Stimulated activated CD4-positive, alpha-beta T cell treated with anti-CD3 and anti-CD28 coated beads, Interleukin-2, amount 100 ng/mL, for 48 hours (primary cell): ENCODE results near the gene GADD45A.

ENCODE experiments used
- DNase-seq, 2 donors: peaks; one replicate each; pipeline ENCODE4 v3.0.0-alpha.2; 2020

GADD45A gene

DNA sequence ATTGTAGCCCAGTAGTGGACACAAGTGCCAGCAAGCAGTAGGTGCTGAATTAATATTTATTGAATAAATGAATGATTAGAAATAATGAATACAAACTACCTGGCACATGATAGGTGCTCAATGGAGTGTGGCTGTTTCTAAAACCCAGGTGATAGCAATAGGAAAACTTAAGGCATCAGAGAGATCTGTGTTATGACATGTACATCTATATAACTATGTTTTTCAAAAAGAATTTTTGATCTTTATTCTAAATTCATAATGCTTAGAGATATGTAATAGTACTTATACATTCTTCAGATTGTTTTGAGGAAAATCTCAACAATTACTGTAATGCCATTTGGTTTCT, 5.0 kb downstream of the GADD45A start:
- no peak for DNase-seq

DNA sequence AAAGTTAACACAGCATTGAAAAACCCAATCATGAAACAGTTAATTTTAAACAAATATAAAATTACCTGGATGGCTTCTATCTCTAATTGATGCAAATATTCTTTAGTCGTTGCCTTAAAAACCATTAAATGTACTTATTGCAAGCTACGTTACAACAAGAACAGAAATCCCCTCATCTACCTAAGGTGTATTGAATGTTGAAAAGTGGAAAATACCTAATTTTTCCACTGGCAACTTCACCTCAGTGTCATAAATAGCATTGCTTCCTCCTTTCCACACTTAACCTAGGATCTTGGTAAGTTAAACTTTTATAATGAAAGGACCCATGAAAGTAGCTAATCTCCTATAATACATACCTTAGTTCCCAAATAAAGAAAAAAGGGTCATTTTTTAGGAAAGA, 5.4 kb downstream of the GADD45A start:
- DNase-seq, result no peak

DNA sequence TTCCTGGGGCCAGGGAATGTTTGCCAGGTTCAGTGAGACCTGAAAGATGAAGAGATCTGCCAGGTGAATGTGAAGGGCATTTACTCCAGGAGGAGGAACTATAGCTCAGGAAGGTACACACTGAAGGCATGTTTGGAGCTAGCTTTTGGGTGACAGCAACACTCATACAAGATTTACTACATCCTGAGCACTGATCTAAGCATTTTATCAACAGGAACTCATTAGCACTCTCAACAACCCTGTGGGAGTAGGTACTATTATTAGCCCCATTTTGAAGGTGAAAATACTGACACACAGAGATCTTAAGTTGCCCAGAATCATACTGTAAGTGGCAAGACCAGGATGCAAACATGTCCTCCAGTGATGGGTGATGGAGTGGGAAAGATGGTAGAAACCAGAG, 6.7 kb downstream of the GADD45A start:
- no peak for DNase-seq

DNA sequence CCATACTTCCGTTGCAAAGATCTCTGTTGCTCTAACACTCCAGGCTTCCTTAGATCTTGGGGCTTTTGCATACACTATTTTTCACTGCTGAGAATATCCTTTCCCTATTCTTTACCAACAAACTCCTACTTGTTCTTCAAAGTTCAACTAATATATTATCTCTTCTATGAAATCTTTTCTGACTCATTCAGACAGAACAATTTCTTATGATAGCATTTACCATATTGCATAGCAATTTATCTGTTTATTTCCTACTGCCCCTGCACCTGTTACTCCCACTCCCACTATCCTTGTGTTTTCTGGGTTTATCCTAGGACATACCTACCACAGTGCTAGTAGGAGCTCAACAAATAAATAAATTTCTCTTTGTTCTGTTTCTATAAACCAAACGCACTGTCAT, 11.0 kb downstream of the GADD45A start:
- DNase-seq, result no peak

DNA sequence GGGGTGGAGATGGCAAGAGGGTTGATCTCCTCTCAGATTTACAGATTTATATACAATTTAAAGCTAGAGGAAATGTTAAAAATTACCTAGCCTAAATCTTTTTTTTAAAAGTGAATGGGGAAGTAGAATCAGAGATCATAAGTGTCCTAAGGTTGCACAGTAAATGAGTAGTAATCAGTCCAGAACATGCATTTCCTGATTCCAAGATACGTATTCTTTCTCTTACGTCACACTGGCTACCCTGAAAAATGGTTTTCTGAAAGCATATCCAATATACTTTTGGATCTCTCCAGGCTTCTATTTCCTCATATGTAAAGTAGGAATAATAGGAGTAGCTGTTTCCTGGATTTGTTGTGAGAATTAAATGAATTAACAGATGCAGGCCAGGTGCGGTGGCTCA, 11.7 kb downstream of the GADD45A start:
- DNase-seq, result no peak

DNA sequence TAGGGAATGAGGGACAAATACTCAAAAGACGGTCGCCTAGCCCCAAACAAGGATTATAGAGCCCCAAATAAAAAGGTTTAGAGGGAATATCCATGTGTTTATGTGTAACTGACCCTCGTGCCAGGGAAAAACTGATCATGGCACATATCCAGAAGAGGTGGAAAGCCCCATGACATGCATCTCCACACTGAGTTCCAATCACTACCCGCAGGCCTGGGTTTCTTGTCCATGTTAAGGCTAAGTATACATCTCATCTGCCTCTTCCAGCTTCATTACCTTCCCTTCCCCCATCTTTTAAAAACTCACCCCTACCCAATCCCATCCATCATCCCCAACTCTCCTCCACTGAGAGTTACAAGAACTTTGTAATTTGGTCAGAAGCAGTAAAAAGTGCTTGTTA, 15.2 kb downstream of the GADD45A start:
- no peak for DNase-seq

DNA sequence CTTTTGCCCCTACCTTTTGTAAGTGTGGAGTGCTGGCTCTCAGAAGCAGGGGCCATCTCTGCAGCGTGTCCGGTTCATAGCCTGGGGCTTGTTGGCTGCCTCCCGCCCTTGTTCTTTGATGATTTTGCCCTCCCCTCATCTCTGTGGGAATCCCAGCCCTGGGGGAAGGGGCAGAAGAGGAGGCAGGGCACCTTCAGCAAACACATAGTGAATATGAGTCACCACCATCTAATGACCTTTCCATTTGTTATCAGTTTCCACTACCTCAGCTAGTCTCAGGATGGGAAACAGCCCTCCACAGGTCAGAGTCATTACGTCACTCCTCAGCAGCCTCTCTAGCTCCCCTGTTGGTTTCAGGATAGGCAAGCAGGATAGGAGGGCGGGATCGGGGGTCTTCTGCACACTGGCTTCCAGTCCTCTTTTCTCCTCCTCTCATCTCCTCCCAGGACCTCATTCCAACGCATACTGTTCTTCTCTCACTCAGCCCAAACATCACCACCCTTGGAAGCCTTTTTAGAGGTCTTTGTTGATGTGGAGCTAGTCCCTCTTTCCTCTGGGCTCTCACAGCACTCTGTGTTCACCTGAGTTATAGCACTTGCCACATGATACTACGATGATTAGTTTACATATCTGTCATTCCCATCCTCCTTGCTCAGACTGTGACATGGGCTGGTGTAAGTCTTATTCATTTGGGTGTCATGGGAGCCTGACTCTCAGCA, 15.8 kb downstream of the GADD45A start:
- DNase-seq, result no peak

DNA sequence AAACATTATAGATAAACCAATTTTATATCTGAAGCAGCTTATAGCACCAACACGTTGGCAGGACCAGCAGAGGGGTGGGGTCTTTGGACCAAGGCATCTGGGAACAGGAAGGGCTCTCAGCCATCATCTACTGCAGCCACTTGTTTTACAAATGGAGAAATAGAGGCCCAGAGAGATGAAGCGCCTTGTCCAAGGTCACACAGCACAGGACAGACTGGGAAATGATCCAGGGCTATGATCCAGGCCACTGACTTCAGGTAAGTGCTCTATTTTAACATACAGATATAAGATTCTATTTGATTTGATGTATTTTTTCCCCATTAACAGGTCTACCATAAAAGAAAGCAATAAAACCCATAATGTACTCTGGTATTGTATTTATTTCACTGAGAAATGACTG, 16.9 kb downstream of the GADD45A start:
- DNase-seq, result no peak

DNA sequence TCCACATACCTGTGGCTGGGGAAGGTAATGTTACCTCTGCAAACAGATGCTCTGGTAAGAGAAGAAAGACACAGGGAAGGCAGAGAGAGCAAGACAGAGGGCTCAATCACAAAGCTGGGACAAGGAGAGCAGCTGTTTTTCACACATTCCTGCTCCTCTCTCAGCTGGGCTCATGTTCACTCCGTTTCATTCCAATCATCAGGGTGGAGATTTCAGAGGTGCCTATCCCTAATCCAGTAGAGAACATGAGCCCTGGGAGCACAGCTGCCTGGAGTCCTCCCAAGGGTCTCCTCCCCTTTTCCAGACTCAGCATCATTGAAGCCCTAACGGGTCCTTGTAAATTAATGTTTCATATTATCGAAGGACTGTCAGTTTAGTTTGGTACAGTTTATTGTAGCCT, 19.4 kb downstream of the GADD45A start:
- DNase-seq, result no peak

DNA sequence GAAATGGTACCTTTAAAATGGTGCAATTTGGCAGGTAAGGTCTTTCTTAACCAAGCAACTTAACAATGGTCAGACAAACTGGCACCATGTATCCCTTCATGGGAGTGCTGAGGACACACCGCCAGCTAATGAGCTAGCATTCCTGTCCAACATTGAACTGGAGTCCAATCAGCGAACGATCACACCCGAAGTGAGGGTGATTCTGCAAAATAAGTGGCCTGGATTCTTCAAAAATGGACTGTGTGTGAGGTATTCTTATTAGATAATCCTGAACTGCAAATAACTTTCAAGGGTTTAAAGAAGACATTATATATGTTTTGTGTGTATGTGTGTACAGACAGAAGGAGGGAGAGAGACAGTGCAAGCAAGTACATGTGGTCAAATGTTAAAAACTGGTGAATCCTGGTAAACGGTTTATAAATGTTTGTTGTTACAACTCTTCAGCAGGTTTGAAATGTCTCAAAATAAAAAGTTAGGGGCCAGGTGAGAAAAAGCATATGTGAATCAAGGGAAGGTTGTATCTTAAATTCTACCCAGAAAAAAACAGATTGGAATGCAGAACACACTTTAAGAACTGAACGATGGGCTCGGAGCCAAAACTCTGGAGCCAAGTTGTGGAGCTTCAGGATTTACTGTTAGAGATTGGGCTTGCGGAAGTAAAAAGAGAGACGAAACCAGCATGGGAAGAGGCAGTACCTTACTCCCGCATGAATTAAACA, 20.9 kb downstream of the GADD45A start:
- DNase-seq, result no peak

DNA sequence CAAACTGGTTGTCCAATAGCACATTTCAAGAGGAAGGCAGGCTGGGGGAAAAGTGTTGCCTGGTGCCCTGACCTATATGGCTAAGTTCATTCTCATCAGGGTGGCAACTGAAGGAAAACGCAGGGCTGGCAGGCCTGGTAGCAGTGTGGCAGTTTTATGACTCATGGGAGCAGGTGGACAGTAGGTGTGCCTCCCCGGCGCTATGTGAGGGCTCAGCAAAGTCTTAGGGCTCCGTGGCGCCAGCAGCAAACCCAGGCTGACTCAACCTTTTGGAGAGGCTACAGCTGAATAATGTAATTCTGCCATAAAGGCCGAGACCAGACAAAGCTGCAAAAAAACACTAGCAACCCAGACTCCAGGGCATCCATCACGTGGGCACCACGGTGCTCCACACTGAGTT, 23.6 kb downstream of the GADD45A start:
- no peak for DNase-seq

DNA sequence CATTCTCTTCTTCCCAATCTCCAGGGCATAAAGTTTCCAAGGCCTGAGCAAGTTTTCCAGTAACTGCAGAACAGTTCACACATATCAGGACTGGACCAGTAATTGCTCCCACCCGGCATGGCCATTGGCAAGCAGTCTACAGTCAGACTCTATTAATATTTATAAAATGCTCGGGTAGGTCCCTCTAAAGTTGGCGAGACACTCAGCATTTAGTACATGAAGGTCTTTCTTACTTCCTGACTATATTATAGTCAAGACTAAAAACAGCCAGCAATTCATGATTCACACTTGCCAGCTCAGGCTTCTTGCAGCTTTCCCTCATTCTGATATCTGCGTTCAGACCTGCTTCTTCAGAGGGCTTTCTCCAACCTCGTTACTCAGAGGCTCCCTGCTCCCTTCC, 25.4 kb downstream of the GADD45A start:
- DNase-seq, result no peak

DNA sequence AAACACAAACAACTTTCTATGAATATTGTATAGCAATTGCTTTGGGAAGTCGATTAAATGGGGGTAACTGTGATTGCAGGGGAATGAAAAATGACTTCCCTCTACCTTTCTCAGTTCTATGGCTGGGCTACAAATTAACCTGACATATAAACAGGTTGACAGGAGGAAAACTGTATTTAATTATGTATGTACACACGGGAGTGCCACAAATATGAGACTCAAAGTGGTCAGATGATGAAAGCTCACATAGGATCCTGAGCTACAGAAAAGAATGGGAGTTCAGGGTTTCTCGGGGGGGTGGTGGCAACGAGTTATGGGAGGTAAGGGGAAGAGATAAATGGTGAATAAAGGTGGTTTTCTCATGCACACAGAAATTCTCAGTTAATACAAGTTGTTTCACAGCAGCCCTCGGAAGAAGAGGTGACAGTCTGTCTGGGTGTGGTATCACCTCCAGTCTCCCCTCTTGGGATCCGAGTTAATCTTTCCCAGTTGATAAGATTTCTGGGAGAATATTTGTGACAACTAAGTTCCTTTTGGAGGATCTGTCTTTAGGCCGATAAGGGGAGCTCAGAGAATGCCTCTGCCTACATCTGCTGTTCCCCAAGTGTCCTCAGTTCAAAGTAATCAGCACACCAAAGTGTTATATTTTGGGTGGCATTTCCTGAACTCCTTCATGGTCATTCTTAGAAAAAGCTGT, 26.3 kb downstream of the GADD45A start:
- DNase-seq, result no peak

DNA sequence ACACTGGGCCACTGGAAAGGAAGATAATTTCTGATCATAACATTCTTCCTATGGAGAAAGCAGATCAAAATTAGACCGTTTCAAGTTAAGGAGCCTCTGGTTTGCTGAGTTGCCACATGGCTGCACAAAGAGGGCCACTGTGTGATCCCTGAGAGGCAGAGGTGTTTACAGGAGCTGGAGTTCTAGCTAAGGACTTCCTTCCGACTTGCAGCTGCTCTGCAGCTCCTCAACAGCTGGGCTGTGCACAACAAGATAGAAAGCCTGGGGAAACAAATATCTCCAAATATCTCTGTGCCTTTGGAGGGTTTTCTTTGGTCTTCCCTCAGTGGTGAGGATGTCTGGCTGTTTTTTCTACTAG, 26.8 kb downstream of the GADD45A start:
- DNase-seq, result no peak

DNA sequence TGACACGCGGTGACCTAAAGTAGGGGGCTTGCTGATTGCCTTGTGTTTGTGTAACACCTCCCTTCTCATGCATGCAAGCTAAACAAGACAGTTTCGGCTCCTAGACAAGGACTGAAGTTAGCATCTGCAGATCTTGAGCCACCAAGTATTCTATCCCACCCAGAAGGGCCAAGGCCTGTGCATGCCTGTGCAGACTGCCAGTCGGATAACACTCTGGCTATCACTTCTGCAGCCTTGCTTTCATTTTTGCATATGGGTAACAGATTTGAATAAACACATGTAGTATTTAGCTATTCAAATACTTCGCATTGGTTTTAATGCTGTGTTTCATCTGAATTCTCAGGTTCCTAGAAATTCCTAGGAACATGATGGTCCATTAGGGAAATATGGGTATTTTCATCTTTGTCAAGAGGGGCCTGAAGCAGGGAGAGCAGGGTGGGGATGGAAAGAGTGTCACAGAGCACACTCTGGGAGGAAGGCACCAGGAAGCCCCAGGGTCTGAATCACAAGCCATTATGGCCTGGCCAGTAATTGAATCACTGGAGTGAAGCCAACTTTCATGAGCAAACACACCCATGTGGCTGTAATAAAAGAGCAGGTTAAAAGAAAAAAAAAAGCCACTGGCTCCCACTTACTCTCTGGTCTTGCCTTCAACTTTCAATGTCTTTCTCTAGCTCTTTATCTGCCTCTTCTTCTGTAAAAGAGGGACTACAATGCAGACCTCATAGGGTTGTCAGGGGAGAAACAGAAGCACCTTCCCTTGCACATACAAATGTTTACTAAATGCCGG, 28.3 kb downstream of the GADD45A start:
- DNase-seq, result no peak

DNA sequence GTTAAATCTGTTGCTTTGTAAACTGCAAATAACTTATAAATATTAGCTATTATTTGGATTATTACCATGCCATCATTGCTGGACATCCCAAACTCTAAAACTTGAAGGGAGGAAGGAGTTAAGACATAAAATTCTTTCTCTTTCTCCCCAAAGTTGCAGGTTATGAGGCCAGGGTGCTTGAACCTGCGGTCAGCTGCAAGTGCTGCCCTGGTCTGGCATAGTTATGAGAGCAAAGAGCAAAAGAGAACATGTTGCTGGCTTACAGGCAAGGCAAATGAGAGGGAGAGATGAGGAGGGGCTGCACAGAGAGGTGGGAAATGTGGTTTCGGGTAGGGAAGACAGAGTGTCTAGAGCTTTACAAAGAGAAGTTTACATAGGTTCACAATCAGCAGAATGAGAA, 30.8 kb downstream of the GADD45A start:
- no peak for DNase-seq

DNA sequence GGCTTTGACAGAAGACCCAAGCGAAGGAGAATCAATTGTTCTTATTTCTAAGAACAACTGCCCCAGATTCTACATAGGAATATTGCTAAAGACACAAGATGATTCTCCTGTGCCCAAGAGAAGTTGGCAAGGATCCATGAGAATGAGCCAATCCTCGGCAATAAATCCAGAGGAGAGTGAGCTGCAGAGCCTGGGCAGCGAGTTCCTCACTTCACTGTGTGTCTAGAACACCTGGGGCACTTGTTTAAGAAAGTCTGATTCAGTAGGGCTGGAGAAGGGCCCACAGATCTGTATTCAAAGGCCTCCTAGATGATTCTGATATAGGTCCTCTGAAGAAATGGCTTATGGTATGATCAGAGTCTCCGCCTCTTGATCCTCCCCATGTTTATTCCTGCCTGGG, 31.8 kb downstream of the GADD45A start:
- DNase-seq, result no peak

DNA sequence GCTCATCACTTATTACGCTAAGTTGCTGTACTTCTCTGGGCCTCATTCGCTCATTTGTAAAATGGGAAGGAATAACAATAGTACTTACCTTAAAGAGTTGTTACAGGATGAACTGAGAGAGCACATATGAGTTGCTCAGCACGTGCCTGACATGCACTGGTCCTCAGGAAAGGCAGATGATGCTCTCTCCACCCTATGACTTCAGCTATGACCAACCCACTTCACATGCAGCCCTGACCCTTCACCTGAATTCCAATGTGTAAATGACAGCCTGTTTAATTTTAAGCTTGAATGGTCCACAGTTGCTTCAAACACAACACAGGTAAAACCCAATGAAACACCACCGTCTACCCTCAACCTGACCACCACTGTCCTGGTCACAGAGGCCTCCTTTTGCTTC, 32.9 kb downstream of the GADD45A start:
- DNase-seq, result no peak

DNA sequence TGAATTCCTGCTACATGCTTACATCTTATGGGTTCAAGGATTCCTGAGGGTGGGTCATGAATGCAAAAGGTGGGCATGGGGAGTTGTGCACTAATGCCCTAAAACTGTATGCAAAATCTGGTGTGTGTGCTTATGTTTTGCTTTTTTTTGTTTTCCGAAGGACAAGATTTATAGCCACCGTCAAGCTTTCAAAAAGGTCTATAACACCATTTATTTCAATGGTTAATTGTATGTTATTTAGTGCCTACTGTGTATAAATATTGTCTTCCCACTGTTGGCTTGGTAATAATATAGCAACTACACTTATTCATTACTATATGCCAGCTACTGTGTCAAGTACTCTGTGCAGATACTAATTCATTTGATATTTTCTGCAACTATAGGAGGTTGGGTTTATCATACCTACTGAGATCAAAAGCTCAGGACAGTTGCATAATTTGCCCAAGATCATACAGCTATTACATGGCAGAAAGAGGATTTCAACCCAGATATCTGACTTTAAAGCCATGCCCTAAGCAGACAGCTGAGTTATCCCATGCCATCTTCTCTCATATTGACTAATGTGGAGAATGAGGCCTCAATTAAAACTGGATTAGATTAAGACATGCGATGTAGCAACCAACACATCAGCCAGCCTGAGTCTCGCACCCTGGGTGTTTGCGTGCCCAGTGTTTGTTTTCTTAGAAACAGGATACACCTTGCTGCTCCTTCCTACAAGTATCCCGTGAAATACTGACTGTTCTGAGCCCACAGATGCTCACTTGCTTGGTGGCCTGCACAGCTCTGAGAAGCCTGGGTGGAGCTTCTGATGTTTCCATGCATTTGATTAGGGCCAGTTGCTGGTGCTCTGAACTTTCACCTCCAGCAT, 34.6 kb downstream of the GADD45A start:
- no peak for DNase-seq

DNA sequence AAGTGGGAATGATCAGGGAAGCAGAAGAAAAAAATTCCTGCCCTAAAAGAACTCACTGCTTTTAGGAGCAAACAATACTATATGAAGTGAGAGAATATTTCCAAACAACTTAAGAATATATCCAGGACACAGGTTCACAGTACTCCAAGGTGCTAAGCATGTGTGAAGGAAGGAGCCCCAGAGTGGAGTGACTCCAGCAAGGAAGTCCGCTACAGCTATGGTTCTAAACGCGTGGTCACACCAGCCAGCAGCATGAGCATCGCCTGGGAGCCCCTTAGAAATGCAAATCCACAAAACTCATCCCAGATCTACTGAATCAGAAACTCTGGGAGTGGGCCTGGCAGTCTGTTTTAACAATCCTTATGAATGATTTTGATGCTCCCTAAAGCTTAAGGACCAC, 36.1 kb downstream of the GADD45A start:
- no peak for DNase-seq

DNA sequence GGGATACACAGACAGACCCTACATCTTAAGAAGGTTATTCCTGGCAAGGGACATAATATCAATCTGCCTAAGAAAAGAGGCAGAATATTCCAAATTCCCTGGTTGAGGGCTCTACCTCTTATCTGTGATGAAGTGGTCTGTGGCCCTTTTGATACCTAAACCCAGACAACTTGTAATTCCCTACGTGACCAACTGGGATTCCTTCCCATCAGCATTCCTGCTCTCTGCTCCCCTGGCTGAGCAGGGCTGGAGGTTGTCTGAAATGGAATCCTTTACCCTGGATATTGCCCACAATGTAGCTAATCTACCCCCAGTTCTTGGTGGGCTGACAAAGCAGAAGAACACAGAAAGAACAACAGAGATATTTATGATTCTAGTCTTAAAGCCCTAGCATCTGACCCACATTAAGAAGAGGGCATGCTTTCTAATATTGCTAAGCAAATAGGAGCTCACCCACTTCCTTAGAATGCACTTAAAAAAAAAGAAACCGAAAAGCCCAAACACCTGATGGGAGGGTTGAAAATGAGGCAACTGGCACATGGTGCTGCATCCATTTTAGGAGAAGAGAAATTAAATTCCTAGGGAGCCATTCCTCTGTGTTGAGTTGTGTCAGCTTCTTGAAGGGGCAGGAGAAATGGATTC, 36.8 kb downstream of the GADD45A start:
- no peak for DNase-seq

DNA sequence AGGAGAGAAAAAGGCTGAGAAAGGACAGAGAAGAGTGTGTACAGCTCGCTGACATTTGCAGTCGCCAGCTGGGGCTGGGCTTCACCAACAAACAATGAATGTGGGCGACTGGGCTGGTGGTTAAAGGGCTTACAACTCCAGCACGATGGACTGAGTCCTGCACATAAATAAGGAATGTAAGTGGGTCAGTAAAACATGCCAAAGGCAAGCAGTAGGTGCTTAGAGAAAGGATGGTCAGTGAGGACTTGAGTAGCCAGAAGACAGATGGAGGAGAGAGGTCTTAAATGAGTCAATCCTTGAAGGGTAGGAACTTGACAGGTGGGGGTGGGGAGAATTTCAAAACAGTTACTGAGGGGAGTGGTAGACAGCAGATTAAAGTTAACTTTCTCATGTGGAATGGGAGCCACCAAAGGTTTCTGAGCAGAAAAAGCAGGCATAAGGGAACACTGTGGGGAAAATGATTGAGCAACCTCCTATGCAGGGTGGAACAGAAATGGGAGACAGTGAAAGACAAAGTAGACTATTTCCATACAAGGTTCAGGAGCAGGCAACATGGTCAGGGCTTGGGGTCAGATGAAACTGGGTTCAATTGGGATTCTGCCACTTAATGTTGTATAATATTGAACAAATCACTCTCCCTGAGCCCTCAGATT, 37.4 kb downstream of the GADD45A start:
- DNase-seq, result no peak
